WTC11 (cell line): Measurements from ENCODE around the gene ZNF142. TPM values are rescaled to one million over a fixed set of nuclear protein-coding genes. Genes with fewer than 3 reads are reported as not detected.

ENCODE experiments used
- ATAC-seq: fragments of 200-7000 bp; cut with Tn5 transposase; 2 replicates; pipeline ENCODE4 v1.10.0; 2021; ENCODE audit warnings: mild to moderate bottlenecking, moderate library complexity
- CTCF ChIA-PET: fragments of 300-600 bp; sonication (Branson Sonifier 250); formaldehyde crosslinking; loops from one replicate; lab custom pipeline; 2021; ENCODE audit warnings: antibody characterized with exemption; lab: Charles Lee
- POLR2A ChIA-PET: fragments of 350-600 bp; sonication (Branson Sonifier 250); formaldehyde crosslinking; loops from one replicate; lab custom pipeline; 2021; ENCODE audit warnings: antibody characterized with exemption; lab: Charles Lee
- DNase-seq: peaks from one replicate; pipeline ENCODE4 v3.0.0; 2021; ENCODE audit warnings: low spot score
- H3K27ac Mint-ChIP-seq: 2 replicates; pipeline ENCODE4 v1.8.0; 2021; ENCODE audit warnings: mixed read lengths
- H3K27me3 Mint-ChIP-seq: 2 replicates; pipeline ENCODE4 v1.8.0; 2021; ENCODE audit warnings: low read depth, mild to moderate bottlenecking, moderate library complexity, mixed read lengths
- H3K36me3 Mint-ChIP-seq: 2 replicates; pipeline ENCODE4 v1.8.0; 2021; ENCODE audit warnings: mixed read lengths
- H3K4me1 Mint-ChIP-seq: 2 replicates; pipeline ENCODE4 v1.8.0; 2022; ENCODE audit warnings: mixed read lengths
- H3K4me3 Mint-ChIP-seq: 2 replicates; pipeline ENCODE4 v1.8.0; 2021; ENCODE audit warnings: mild to moderate bottlenecking, moderate library complexity, mixed read lengths
- H3K9me3 Mint-ChIP-seq: 2 replicates; pipeline ENCODE4 v1.8.0; 2021; ENCODE audit warnings: mixed read lengths
- ATF1 ChIP-seq: sonication (generic); formaldehyde crosslinking; IDR thresholded peaks from 2 replicates; pipeline ENCODE4 v1.8.1; 2023; ENCODE audit warnings: mild to moderate bottlenecking, moderate library complexity, missing genetic modification reagents
- ATF2 ChIP-seq: sonication (generic); formaldehyde crosslinking; IDR thresholded peaks from 2 replicates; pipeline ENCODE4 v1.8.1; 2022; ENCODE audit warnings: low read depth, missing genetic modification reagents, borderline replicate concordance
- ATF3 ChIP-seq: sonication (generic); formaldehyde crosslinking; conservative IDR thresholded peaks from 2 replicates; pipeline ENCODE4 v1.8.1; 2022; ENCODE audit warnings: mild to moderate bottlenecking, missing genetic modification reagents
- E2F1 ChIP-seq: sonication (generic); formaldehyde crosslinking; IDR thresholded peaks from 2 replicates; pipeline ENCODE4 v1.8.0; 2022; ENCODE audit warnings: mild to moderate bottlenecking, missing genetic modification reagents
- E2F4 ChIP-seq: sonication (generic); formaldehyde crosslinking; IDR thresholded peaks from 2 replicates; pipeline ENCODE4 v1.8.1; 2022; ENCODE audit warnings: low read depth, mild to moderate bottlenecking, moderate library complexity, missing genetic modification reagents, borderline replicate concordance
- EMX1 ChIP-seq: fragments of 250-450 bp; sonication (Bioruptor Pico); IDR thresholded peaks from 2 replicates; pipeline ENCODE4 v1.8.0; 2021; ENCODE audit warnings: mild to moderate bottlenecking
- ERG ChIP-seq: fragments of 250-450 bp; sonication (Bioruptor Pico); IDR thresholded peaks from 2 replicates; pipeline ENCODE4 v1.8.0; 2021; ENCODE audit warnings: mild to moderate bottlenecking
- ESRRA ChIP-seq: sonication (generic); formaldehyde crosslinking; IDR thresholded peaks from 2 replicates; pipeline ENCODE4 v1.8.1; 2022; ENCODE audit warnings: mild to moderate bottlenecking, missing genetic modification reagents, borderline replicate concordance
- ETV6 ChIP-seq: sonication (generic); formaldehyde crosslinking; IDR thresholded peaks from 2 replicates; pipeline ENCODE4 v1.8.1; 2022; ENCODE audit warnings: mild to moderate bottlenecking, missing genetic modification reagents
- FOXK1 ChIP-seq: sonication (generic); formaldehyde crosslinking; IDR thresholded peaks from 2 replicates; pipeline ENCODE4 v1.8.0; 2022; ENCODE audit warnings: mild to moderate bottlenecking, moderate library complexity, missing genetic modification reagents
- GTF2I ChIP-seq: fragments of 250-450 bp; sonication (Bioruptor Pico); conservative IDR thresholded peaks from 2 replicates; pipeline ENCODE4 v1.4.0; 2021; ENCODE audit warnings: mild to moderate bottlenecking
- JUN ChIP-seq: sonication (generic); formaldehyde crosslinking; IDR thresholded peaks from 2 replicates; pipeline ENCODE4 v1.8.0; 2023; ENCODE audit warnings: mild to moderate bottlenecking, missing genetic modification reagents
- NFATC4 ChIP-seq: fragments of 250-450 bp; sonication (Bioruptor Pico); IDR thresholded peaks from 2 replicates; pipeline ENCODE4 v1.9.0; 2021; ENCODE audit warnings: mild to moderate bottlenecking
- NFYB ChIP-seq: sonication (generic); formaldehyde crosslinking; conservative IDR thresholded peaks from 2 replicates; pipeline ENCODE4 v1.8.0; 2022; ENCODE audit warnings: low read depth, missing genetic modification reagents
- PRRX2 ChIP-seq: fragments of 250-450 bp; sonication (Bioruptor Pico); IDR thresholded peaks from 2 replicates; pipeline ENCODE4 v1.8.0; 2021; ENCODE audit warnings: mild to moderate bottlenecking
- RELA ChIP-seq: sonication (generic); formaldehyde crosslinking; IDR thresholded peaks from 2 replicates; pipeline ENCODE4 v1.8.1; 2022; ENCODE audit warnings: missing genetic modification reagents, mild to moderate bottlenecking, borderline replicate concordance
- SMAD3 ChIP-seq: sonication (generic); formaldehyde crosslinking; IDR thresholded peaks from 2 replicates; pipeline ENCODE4 v1.8.0; 2022; ENCODE audit warnings: missing genetic modification reagents, mild to moderate bottlenecking, borderline replicate concordance
- TCF7 ChIP-seq: sonication (generic); formaldehyde crosslinking; IDR thresholded peaks from 2 replicates; pipeline ENCODE4 v1.8.0; 2022; ENCODE audit warnings: mild to moderate bottlenecking, low read depth, missing genetic modification reagents, moderate library complexity
- USF1 ChIP-seq: sonication (generic); formaldehyde crosslinking; IDR thresholded peaks from 2 replicates; pipeline ENCODE4 v1.8.0; 2022; ENCODE audit warnings: mild to moderate bottlenecking, missing genetic modification reagents
- ZBTB43 ChIP-seq: sonication (generic); formaldehyde crosslinking; IDR thresholded peaks from 2 replicates; pipeline ENCODE4 v1.8.1; 2023; ENCODE audit warnings: mild to moderate bottlenecking, missing genetic modification reagents
- ZNF232 ChIP-seq: sonication (generic); formaldehyde crosslinking; IDR thresholded peaks from 2 replicates; pipeline ENCODE4 v1.8.0; 2022; ENCODE audit warnings: mild to moderate bottlenecking, missing genetic modification reagents
- ZNF317 ChIP-seq: sonication (generic); formaldehyde crosslinking; IDR thresholded peaks from 2 replicates; pipeline ENCODE4 v1.8.1; 2023; ENCODE audit warnings: low read depth, mild to moderate bottlenecking, moderate library complexity, missing genetic modification reagents, borderline replicate concordance
- ZNF425 ChIP-seq: fragments of 250-450 bp; sonication (Bioruptor Pico); conservative IDR thresholded peaks from 2 replicates; pipeline ENCODE4 v1.9.0; 2021; ENCODE audit warnings: mild to moderate bottlenecking
- total RNA-seq: library from RNA; stranded (reverse); gene quantifications from 3 replicates; pipeline ENCODE4 v1.2.3, GENCODE V29; 2021

Gene ZNF142
- total RNA-seq, 1 experiment from 2014 or later: 33.5 TPM

GRCh38 chr2:218708086-218708485, 48.7 kb upstream of the ZNF142 start:
- ATAC-seq: no peak
- TF ChIP-seq ZBTB43: no peak
- no peak for TF ChIP-seq ETV6 (CRISPR knock-in tag)
- no peak for TF ChIP-seq TCF7 (CRISPR knock-in tag)
- no peak for TF ChIP-seq ESRRA (CRISPR knock-in tag)
- TF ChIP-seq NFATC4: no peak
- TF ChIP-seq GTF2I (CRISPR knock-in tag): no peak
- no peak for TF ChIP-seq ATF2
- no peak for TF ChIP-seq ATF3 (CRISPR knock-in tag)
- TF ChIP-seq, all 79 proteins: peak for 0
- Mint-ChIP-seq H3K36me3 (peaks cover 3% of the 10 kb centered on the region; the same call in 1 of the 2 replicates), H3K27me3 (no peaks in the 10 kb centered on the region; the same call in 1 of the 2 replicates), H3K4me1 (peaks cover 7% of the 10 kb centered on the region), H3K27ac (no peak overlapping the region), H3K9me3 (peaks cover 4% of the 10 kb centered on the region), H3K4me3 (no peak overlapping the region)
- DNase-seq: no peak
- ChIA-PET CTCF (interaction anchor here (0.7 to 1.3 kb wide), 4 partner anchors 21 to 464 kb away, joined by 3 to 8 read pairs (median 4); no protein-coding TSS in a partner anchor), POLR2A (no interaction called here)

- Mint-ChIP-seq H3K9me3 (peaks cover 4% of the 10 kb centered on the region), H3K36me3 (peaks cover 8% of the 10 kb centered on the region; the same call in 1 of the 2 replicates)
- ATAC-seq: no peak
- POLR2A ChIA-PET: no interaction called here
- TF ChIP-seq EMX1 (CRISPR knock-in tag) (no peak), ZNF317 (CRISPR knock-in tag) (no peak), E2F4 (CRISPR knock-in tag) (no peak), JUN (no peak), ZNF425 (CRISPR knock-in tag) (no peak), SMAD3 (CRISPR knock-in tag) (no peak)
- TF ChIP-seq, all 79 proteins: peak for 0
- H3K4me3 Mint-ChIP-seq: no peak overlapping the region
- no peak overlapping the region for H3K27ac Mint-ChIP-seq
- DNase-seq: no peak
- CTCF ChIA-PET: interaction anchor here (3.4 kb wide), 1 partner anchor 16 kb away, joined by 11 read pairs; no protein-coding TSS in a partner anchor
- no peaks in the 10 kb centered on the region; the same call in 1 of the 2 replicates for H3K27me3 Mint-ChIP-seq
- H3K4me1 Mint-ChIP-seq: no peaks in the 10 kb centered on the region
Measured at GRCh38 chr2:218703341-218703740, 43.9 kb upstream of the ZNF142 start.

GRCh38 chr2:218701806-218702205, 42.4 kb upstream of the ZNF142 start:
- Mint-ChIP-seq H3K36me3 (peaks cover 4% of the 10 kb centered on the region; the same call in 1 of the 2 replicates), H3K4me1 (no peaks in the 10 kb centered on the region), H3K4me3 (no peak overlapping the region), H3K27me3 (no peaks in the 10 kb centered on the region), H3K27ac (no peak overlapping the region), H3K9me3 (no peaks in the 10 kb centered on the region)
- CTCF ChIA-PET: interaction anchor here (0.6 to 3.4 kb wide), 2 partner anchors 14 to 146 kb away, joined by 3 to 11 read pairs; no protein-coding TSS in a partner anchor
- DNase-seq: no peak
- POLR2A ChIA-PET: no interaction called here
- ATAC-seq: no peak
- no peak for TF ChIP-seq FOXK1
- no peak for TF ChIP-seq ZNF232 (CRISPR knock-in tag)
- no peak for TF ChIP-seq PRRX2 (CRISPR knock-in tag)
- no peak for TF ChIP-seq NFYB (CRISPR knock-in tag)
- TF ChIP-seq ERG (CRISPR knock-in tag): no peak
- no peak for TF ChIP-seq RELA
- no peak for TF ChIP-seq ESRRA (CRISPR knock-in tag)
- TF ChIP-seq USF1: no peak
- TF ChIP-seq ATF1 (CRISPR knock-in tag): no peak
- TF ChIP-seq E2F1 (CRISPR knock-in tag): no peak
